HG02588 (cell line): ENCODE measurements around the gene OLFM2.
A peak's percentile ranks its signal among the peaks of the same experiment; 100 is the strongest.
"Not testable (repeated sequence)": the region's sequence is repeated elsewhere in the genome, so short reads cannot be mapped to it uniquely, and the experiment has no call there.

Experiments
- ATAC-seq: cut with Tn5 transposase; IDR thresholded peaks from one replicate; pipeline ENCODE4 v1.9.1; 2021; ENCODE audit warnings: mild to moderate bottlenecking, moderate library complexity; ENCODE audit not compliant: unreplicated experiment

Gene OLFM2

GRCh38 chr19:9836021-9836420, 100.3 kb downstream of the OLFM2 start:
- ATAC-seq, result no peak

DNA sequence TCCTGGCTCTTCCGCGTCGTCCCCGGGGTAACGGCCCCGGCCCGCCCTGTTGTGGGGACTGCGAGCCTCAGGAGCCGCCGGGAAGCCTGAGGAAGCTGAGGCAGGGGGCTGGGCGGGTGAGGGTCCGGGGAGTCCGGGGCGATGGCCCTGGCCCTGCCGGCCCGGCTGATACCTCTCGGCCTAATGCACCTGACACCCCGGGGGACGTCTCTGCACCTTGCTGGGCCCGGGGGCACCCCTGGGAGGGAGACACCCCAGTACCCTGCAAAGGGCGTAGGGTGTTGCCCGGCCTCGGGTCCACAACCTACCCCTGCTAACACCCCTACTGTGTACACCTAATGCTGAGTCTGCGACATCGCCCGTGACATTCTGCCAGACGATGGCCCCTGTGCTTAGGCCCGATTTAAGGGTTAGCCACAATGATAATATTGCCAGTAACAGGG, 100.8 kb downstream of the OLFM2 start:
- ATAC-seq, result peak; percentile 14

DNA sequence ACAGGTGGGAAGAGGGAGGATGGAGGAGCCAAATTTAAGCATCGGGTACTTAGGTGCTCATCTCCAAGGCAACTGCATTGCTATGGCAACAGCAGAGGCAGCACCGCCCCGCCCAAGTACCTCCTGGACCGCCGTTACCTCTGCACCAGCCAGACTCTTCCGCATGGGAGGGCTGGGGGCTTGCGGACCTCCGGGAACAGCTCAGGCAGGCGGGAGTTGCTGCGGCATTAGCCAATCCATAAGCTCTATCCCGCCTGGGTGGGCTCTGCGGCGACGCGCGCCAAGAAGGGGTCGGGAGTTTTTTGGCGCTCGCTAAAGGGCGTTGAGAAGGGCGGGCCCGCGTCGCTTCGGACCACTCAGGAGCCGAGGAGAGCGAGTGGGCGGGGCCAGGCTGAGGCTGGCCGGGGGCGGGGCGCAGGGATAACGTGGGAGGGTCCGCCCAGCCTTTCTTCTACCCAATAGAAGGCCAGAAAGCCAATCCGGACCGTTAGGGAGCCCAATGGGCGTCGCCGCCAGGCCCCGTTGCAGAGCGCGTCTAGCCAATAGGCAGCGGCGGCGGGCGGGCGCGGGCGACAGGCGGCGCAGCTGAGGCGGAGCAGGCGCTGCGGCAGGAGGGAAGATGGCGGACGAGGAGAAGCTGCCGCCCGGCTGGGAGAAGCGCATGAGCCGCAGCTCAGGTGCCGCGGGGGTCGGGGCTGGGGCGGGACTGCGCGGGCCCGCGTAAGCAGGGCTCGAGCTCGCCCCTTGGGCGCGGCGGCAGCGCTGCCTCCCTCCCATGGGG, 101.4 kb downstream of the OLFM2 start, which contains the start of gene PIN1:
TSS of gene PIN1 (plus strand) at position 593 of the 781 bp plus-strand sequence. CDS start at position 620, 27 bp downstream.
- peak; percentile 94 for ATAC-seq

- ATAC-seq, result no peak
Observed at GRCh38 chr19:9834307-9834725, 102.0 kb downstream of the OLFM2 start.

DNA sequence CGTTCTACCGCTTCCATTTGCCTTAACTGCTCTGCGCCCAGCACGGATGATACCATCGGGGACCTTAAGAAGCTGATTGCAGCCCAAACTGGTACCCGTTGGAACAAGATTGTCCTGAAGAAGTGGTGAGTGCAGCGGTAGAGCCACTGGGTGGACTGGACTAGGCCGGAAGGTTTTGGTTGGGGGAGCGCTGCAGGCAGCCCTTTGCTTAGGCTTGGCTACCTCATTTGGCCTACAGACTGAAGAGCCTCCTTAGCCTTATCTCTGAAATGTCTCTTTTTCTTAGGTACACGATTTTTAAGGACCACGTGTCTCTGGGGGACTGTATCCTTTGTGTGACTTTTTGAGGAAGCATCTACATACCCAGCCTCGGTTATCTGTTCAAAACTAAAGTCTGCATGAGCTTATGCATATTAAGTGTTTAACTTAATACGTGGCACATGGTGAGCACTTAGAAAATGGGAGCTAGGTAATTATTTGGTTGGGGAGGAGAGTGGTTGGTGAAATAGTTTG, 107.7 kb downstream of the OLFM2 start:
- ATAC-seq, result no peak

DNA sequence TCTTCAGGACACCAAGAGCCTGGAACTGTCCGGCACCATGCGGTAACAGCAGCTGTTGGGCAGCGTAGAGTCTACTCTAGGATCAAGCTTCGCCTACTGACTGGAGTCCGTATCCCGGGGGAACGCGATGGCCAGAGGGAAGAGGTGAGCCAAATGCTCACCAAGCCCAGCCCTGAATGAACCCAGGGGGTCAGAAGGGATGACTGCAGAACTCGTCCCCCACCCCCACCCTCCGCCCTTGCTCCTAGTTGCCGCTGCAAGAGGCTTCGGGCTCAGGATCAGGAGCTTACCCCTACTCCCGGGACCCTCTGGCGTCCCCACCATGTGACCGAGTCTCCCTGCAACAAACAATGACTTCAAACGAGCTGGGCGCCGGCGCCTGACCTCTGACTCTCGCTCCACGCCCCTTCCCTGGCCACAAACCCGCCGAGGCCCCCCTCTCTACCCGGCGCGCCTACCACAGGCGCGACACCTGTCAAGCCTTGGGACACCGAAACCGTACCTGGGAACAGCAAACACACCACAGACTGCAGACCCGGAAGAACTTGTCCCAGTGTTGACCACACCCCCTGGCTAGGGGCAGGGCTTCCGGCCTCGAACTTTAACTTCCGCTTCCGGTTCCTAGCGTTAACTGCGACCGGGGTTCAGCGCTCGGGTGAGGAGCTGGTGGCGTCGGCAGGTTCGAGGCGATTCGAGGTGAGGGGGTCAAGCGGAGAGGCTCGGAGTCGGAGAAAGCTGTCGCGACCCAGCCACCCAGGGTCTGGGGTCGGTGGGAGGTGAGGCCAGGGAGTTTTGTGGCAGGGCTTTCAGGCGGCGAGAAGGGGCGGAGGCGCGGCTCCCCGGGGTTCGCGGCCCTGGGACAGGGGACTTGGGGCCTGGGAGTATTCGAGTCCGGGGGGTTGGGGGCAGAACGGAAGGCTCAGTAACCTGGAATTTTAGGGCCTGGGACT, 108.8 kb downstream of the OLFM2 start, which contains the start of gene UBL5:
TSS of gene UBL5 (plus strand) at position 630 of the 950 bp plus-strand sequence. CDS start 420 bp downstream, outside the sequence.
- peak; percentile 89 for ATAC-seq

- no peak for ATAC-seq
Observed at GRCh38 chr19:9823816-9824215, 112.5 kb downstream of the OLFM2 start.

GRCh38 chr19:9820034-9820433, 116.3 kb downstream of the OLFM2 start:
- ATAC-seq, result not testable (repeated sequence)

GRCh38 chr19:9819596-9819909, 116.8 kb downstream of the OLFM2 start:
- no peak for ATAC-seq

DNA sequence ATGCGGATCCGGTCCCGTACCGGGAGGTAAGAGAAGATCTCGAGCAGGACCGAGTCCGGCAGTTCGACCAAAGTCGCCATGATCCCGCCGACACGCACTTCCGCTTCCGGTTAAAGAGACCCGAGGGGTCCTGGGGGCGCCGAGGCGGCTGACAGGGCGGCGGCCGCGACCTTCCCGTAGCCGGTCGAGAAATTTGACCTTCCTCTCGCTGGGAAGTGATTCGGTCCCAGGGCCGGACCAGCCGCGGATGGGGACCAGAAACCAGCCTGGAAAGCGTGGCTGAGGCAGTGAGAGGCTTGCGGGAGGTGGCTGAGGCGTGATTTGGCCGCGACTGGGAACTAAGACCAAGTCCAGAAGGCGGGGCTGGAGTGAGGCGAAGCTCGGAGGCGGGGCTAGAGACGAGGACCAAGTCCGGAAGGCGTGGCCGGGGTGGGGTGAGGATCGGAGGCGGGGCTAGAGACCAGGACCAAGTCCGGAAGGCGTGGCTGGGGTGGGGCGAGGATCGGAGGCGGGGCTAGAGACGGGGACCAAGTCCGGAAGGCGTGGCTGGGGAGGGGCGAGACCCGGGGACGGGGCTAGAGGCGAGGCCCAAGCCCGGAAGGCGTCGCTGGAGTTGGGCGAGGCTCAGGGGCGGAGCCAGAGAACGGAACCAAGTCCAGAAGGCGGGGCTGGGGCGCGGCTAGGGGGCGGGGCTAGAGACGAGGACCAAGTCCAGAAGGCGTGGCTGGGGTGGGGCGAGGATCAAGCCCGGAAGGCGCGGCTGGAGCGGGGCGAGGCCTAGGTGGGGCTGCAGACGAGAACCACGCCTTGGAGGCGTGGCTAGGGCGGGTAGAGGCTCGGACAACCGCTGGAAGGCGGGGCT, 117.3 kb downstream of the OLFM2 start, which contains the start of gene FBXL12:
TSS of gene FBXL12 (minus strand) at position 346 of the 862 bp plus-strand sequence. CDS start at position 80, 266 bp downstream.
- ATAC-seq, result peak; percentile 83

- ATAC-seq, result no peak
Observed at GRCh38 chr19:9818175-9818733, 118.1 kb downstream of the OLFM2 start.

GRCh38 chr19:9811139-9811538, 125.2 kb downstream of the OLFM2 start:
- no peak for ATAC-seq

- ATAC-seq, result no peak
Observed at GRCh38 chr19:9808855-9809824, 127.2 kb downstream of the OLFM2 start.

- no peak for ATAC-seq
Observed at GRCh38 chr19:9806803-9807202, 129.5 kb downstream of the OLFM2 start.
